Activated T-helper 2 cell treated with anti-CD3 and anti-CD28 coated beads, Interferon-gamma antibody, Interleukin-2, Interleukin-4, amounts not matched to agents 10 μg/mL and 5 μg/mL and 100 μg/mL, durations not matched to agents 14 hours and 24 hours and 36 hours (primary cell): ENCODE data around the gene ODAD3. TPM values are rescaled to one million over a fixed set of nuclear protein-coding genes. Genes with fewer than 3 reads are reported as not detected.
A peak's percentile ranks its signal among the peaks of the same experiment; 100 is the strongest.
"Not testable (repeated sequence)": the region's sequence is repeated elsewhere in the genome, so short reads cannot be mapped to it uniquely, and the experiment has no call there.

Source experiments
- DNase-seq: peaks from one replicate; pipeline ENCODE4 v3.0.0; 2021; ENCODE audit warnings: low spot score
- H3K27ac Mint-ChIP-seq: one replicate; pipeline ENCODE4 v1.8.0; 2021; ENCODE audit warnings: mixed read lengths
- H3K27me3 Mint-ChIP-seq: one replicate; pipeline ENCODE4 v1.8.0; 2021; ENCODE audit warnings: low read depth, mixed read lengths
- H3K36me3 Mint-ChIP-seq: one replicate; pipeline ENCODE4 v1.8.0; 2021; ENCODE audit warnings: low read depth, mixed read lengths
- H3K4me1 Mint-ChIP-seq: one replicate; pipeline ENCODE4 v1.8.0; 2021; ENCODE audit warnings: low read depth, mixed read lengths
- H3K4me3 Mint-ChIP-seq: one replicate; pipeline ENCODE4 v1.8.0; 2021; ENCODE audit warnings: low read depth, mild to moderate bottlenecking, moderate library complexity, mixed read lengths
- H3K9me3 Mint-ChIP-seq: one replicate; pipeline ENCODE4 v1.8.0; 2021; ENCODE audit warnings: mixed read lengths
- intact Hi-C: fragments of 100-400 bp; cut with micrococcal nuclease; formaldehyde crosslinking; loops from one replicate; pipeline ENCODE4 v1.15.1; 2023
- total RNA-seq: library from RNA; stranded (reverse); gene quantifications from 2 replicates; pipeline ENCODE4 v1.2.3, GENCODE V29; 2022

Gene ODAD3
- total RNA-seq, 1 donor from 2014 or later, result 0.37 TPM

- no peaks in the 10 kb centered on the region for H3K9me3 Mint-ChIP-seq
- H3K27ac Mint-ChIP-seq, result peak overlapping the region; percentile 100
- H3K4me1 Mint-ChIP-seq, result peaks cover 38% of the 10 kb centered on the region
- intact Hi-C loops, result loop anchor here (1.0 to 5.0 kb wide), 5 partner anchors 41 to 224 kb away; partner anchors contain the start of genes ODAD3, PRKCSH and SPC24
- H3K36me3 Mint-ChIP-seq, result peaks cover 23% of the 10 kb centered on the region
- peak overlapping the region; percentile 99 for H3K4me3 Mint-ChIP-seq
- H3K27me3 Mint-ChIP-seq, result peaks cover 12% of the 10 kb centered on the region
- DNase-seq, result peak; percentile 97
These were observed 54.0 kb downstream of the ODAD3 start for GRCh38 chr19:11380653-11381537.

GRCh38 chr19:11379857-11380350 lies 55.0 kb downstream of the ODAD3 start:
- Mint-ChIP-seq H3K4me3 (peak overlapping the region; percentile 99), H3K27ac (peak overlapping the region; percentile 100), H3K27me3 (peaks cover 11% of the 10 kb centered on the region), H3K4me1 (peaks cover 42% of the 10 kb centered on the region), H3K9me3 (no peaks in the 10 kb centered on the region), H3K36me3 (peaks cover 27% of the 10 kb centered on the region)
- intact Hi-C loops, result loop anchor here (5.0 to 10.0 kb wide), 4 partner anchors 42 to 223 kb away; partner anchors contain the start of genes SPC24 and TSPAN16
- DNase-seq, result no peak

GRCh38 chr19:11379269-11379845 lies 55.6 kb downstream of the ODAD3 start:
- Mint-ChIP-seq H3K36me3 (peaks cover 27% of the 10 kb centered on the region), H3K27ac (peak overlapping the region; percentile 100), H3K4me3 (peak overlapping the region; percentile 99), H3K4me1 (peaks cover 42% of the 10 kb centered on the region)
- H3K9me3 Mint-ChIP-seq, H3K27me3 Mint-ChIP-seq, DNase-seq: not testable (repeated sequence)
- intact Hi-C loops, result loop anchor here (10.0 kb wide), 1 partner anchor 85 kb away; the partner anchor contains the start of gene TSPAN16

- H3K27ac Mint-ChIP-seq, result peak overlapping the region; percentile 76
- H3K36me3 Mint-ChIP-seq, result peaks cover 27% of the 10 kb centered on the region
- H3K4me1 Mint-ChIP-seq, result peaks cover 42% of the 10 kb centered on the region
- no peaks in the 10 kb centered on the region for H3K9me3 Mint-ChIP-seq
- no peak for DNase-seq
- intact Hi-C loops, result loop anchor here (10.0 kb wide), 1 partner anchor 84 kb away; the partner anchor contains the start of gene TSPAN16
- H3K4me3 Mint-ChIP-seq, result peak overlapping the region; percentile 60
- peaks cover 5% of the 10 kb centered on the region for H3K27me3 Mint-ChIP-seq
These were observed 56.4 kb downstream of the ODAD3 start for GRCh38 chr19:11378319-11379189.

GRCh38 chr19:11377756-11378155 lies 57.2 kb downstream of the ODAD3 start:
- Mint-ChIP-seq H3K4me3 (no peak overlapping the region), H3K9me3 (no peaks in the 10 kb centered on the region), H3K27ac (no peak overlapping the region), H3K4me1 (peaks cover 45% of the 10 kb centered on the region), H3K27me3 (peaks cover 2% of the 10 kb centered on the region), H3K36me3 (peaks cover 27% of the 10 kb centered on the region)
- intact Hi-C loops, result loop anchor here (10.0 kb wide), 1 partner anchor 83 kb away; the partner anchor contains the start of gene TSPAN16
- DNase-seq, result no peak

GRCh38 chr19:11377237-11377636 lies 57.7 kb downstream of the ODAD3 start:
- intact Hi-C loops, result loop anchor here (10.0 kb wide), 1 partner anchor 82 kb away; the partner anchor contains the start of gene TSPAN16
- Mint-ChIP-seq H3K4me3 (peak overlapping the region; percentile 73), H3K9me3 (no peaks in the 10 kb centered on the region), H3K27me3 (no peaks in the 10 kb centered on the region), H3K36me3 (peaks cover 27% of the 10 kb centered on the region), H3K4me1 (peaks cover 43% of the 10 kb centered on the region), H3K27ac (peak overlapping the region; percentile 95)
- DNase-seq, result peak; percentile 36

- no peaks in the 10 kb centered on the region for H3K9me3 Mint-ChIP-seq
- no peak overlapping the region for H3K4me3 Mint-ChIP-seq
- no peaks in the 10 kb centered on the region for H3K27me3 Mint-ChIP-seq
- DNase-seq, result peak; percentile 80
- intact Hi-C loops, result loop anchor here (2.0 to 10.0 kb wide), 2 partner anchors 29 to 81 kb away; partner anchors contain the start of genes CCDC159, TMEM205 and TSPAN16
- no peak overlapping the region for H3K27ac Mint-ChIP-seq
- peaks cover 33% of the 10 kb centered on the region for H3K4me1 Mint-ChIP-seq
- H3K36me3 Mint-ChIP-seq, result peaks cover 27% of the 10 kb centered on the region
These were observed 59.6 kb downstream of the ODAD3 start for GRCh38 chr19:11375143-11375948.

- Mint-ChIP-seq H3K4me1 (peaks cover 27% of the 10 kb centered on the region), H3K4me3 (peak within 1 kb of the TSS; percentile 38), H3K27ac (no peak within 1 kb of the TSS), H3K9me3 (no peaks in the 10 kb centered on the region), H3K27me3 (no peaks in the 10 kb centered on the region), H3K36me3 (peaks cover 24% of the 10 kb centered on the region)
- DNase-seq, result peak; percentile 97
- intact Hi-C loops, result loop anchor here (1.0 to 10.0 kb wide), 4 partner anchors 19 to 80 kb away; partner anchors contain the start of genes CCDC159, ODAD3, PLPPR2 and PRKCSH
These were observed 60.3 kb downstream of the ODAD3 start, which contains the start of gene SWSAP1 for GRCh38 chr19:11374433-11375142. SWSAP1 (plus strand) TSS chr19:11374666; CDS start chr19:11374681, 15 bp downstream.

- Mint-ChIP-seq H3K36me3 (peaks cover 29% of the 10 kb centered on the region), H3K4me3 (no peak overlapping the region), H3K4me1 (peaks cover 27% of the 10 kb centered on the region), H3K9me3 (no peaks in the 10 kb centered on the region), H3K27ac (no peak overlapping the region), H3K27me3 (no peaks in the 10 kb centered on the region)
- no peak for DNase-seq
- intact Hi-C loops, result loop anchor here (1.0 to 10.0 kb wide), 4 partner anchors 19 to 79 kb away; partner anchors contain the start of genes CCDC159, ODAD3, PLPPR2 and PRKCSH
These were observed 61.0 kb downstream of the ODAD3 start for GRCh38 chr19:11373885-11374432.

GRCh38 chr19:11373166-11373884 lies 61.6 kb downstream of the ODAD3 start:
- H3K4me1 Mint-ChIP-seq, result peaks cover 22% of the 10 kb centered on the region
- DNase-seq, result no peak
- no peaks in the 10 kb centered on the region for H3K9me3 Mint-ChIP-seq
- no peaks in the 10 kb centered on the region for H3K27me3 Mint-ChIP-seq
- intact Hi-C loops, result loop anchor here (10.0 kb wide), 1 partner anchor 79 kb away; the partner anchor contains the start of gene TSPAN16
- peaks cover 23% of the 10 kb centered on the region for H3K36me3 Mint-ChIP-seq
- peak overlapping the region; percentile 38 for H3K4me3 Mint-ChIP-seq
- no peak overlapping the region for H3K27ac Mint-ChIP-seq
